HG03442 (cell line): ENCODE data around the gene EIF4E1B.

Experiments used
- ATAC-seq: cut with Tn5 transposase; IDR thresholded peaks from one replicate; pipeline ENCODE4 v1.9.1; 2021; ENCODE audit warnings: mild to moderate bottlenecking, moderate library complexity; ENCODE audit not compliant: unreplicated experiment

The EIF4E1B gene

DNA sequence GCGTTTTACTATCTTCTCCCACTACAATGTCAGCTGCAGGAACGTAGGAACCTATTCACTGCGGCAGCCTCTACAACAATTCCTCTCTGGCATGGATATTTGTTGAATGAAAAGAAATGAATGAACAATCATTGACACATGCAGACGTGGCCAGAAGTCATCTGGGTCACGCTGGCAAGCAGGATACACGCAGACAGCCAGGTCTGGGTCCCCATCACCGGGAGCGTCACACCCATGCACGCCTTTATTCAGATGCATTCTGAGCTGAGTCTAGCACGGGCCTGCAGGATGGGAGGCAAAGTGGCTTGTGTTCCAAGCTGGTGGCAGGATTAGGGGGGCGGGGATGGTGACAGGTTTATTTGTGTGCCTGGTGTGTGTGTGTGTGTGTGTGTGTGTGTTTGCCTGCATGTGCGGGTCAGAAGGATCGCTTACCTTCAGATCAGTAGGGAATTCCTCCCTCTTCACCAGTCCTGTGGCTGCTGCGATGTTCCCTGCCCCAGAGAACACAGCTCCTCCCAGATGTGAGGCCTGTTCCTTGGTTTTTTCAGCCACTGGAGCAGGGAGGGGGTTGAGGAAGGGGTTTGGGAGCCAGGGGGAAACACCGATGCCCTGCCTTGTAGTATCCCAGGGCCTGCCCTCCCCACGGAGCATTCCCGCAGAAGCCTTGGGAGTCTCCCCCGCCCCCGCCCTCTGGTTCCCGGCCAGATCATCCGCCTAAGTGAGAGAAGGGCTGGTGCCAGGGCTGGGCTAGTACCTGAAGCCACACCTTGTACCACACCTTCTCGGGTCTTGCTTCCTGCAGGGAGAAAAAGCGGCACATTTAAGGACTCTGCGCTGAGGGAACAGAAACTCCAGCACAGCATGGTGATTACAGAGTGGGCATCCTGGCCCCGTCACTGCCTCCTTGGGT lies 4.3 kb upstream of the EIF4E1B start:
- ATAC-seq = no peak

DNA sequence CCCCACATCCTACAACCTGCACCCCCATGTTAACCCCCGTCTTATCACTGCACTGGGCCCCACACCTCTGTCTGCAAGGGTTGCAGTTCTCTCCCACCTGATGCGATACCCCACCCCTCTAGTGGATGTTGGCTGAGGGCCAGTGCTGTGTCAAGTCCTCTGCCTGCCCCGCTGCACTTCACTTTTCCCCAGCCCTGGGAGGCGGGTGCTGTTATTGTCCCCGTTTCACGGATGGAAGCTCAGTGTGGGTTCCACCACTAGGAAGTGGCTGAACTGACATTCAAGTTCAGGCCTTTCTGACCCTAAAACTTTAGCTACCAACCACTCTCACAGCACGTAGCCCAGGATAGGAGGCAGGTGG lies 3.6 kb upstream of the EIF4E1B start:
- no peak for ATAC-seq

DNA sequence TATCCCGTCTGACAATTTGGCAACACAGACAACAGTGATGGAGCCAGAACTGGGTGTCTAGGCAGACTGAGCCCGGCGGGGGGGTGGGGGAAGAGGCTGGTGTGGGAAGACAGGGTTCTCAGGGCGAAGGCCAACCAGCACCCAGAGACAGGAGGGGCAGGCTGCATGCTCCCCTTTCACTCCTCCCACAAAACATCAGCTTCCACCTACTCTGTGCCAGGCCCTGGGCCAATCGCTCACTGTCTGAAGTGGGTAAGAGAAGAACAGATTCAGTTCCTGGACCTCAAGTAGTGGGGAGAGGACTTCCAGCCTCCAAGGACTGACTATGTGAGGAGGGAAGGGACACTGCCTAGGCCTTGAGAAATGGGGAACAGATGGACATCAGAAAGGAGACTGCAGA lies 2.9 kb upstream of the EIF4E1B start:
- ATAC-seq = no peak

DNA sequence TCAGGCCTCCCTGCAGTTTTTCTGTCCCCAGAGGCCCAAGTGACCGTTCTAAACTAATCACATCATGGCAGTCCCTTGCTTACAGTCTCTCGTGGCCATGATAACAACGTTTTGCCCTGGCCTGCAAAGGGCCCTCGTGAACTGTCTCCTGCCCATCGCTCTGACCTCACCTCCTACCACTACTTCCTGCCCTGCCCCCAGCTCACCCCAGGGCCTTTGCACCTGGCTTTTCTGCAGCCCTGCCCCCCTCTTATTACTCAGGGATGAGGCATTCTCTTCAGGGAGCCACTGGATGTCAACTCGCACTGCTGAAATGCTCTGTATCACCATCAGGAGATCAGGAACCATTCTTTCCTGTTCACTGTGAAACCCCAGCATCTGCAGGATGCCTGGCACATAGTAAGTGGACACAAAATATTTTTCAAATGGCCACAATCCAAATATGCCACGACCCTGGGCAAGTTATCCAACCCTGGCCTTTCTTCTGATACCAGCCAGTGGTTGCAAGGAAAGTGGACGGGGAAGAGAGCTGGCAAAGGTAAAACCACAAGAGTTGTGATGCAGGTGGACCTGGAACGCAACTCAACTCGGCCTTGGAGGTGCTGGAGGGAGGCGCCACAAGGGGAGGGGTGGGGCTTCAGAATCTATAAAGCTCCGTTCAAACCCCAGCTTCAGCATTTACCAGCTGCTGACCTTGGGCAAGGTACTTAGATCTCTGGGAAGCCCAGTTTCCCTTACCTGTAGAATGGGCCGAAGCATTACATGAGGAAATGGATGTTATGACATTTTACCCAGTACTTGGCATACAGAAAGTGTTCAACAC lies 1.9 kb upstream of the EIF4E1B start:
- no peak for ATAC-seq

DNA sequence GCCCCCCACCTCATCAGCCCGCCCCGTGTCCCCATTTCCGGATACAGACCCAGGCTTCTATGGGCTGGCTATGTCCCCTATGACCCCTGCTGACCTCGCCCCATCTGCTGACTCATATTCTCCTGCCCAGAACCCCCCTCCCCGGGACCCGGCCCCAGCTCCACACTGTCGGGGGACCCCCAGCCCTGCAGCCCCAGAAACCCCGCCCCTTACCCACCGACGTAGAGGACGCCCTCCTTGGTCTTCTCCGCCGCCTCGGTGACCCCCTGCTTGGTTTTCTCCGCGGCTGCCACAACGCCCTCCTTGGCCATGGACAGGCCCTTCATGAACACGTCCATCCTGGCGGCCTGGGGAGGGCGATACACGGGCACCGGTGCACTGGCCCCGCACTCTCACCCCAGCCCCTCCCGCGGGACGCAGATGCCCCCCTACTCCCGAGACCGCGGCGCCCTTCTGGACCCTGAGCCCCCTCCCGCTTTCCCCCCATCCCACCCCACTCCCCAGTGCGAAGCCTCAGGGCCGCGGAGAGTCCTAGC lies 1.1 kb upstream of the EIF4E1B start:
- no peak for ATAC-seq

GRCh38 chr5:176630681-176631222 lies 277 bp downstream of the EIF4E1B start:
- no peak for ATAC-seq

GRCh38 chr5:176631383-176632200 lies 1.1 kb downstream of the EIF4E1B start:
- ATAC-seq = no peak

- no peak for ATAC-seq
Observed at GRCh38 chr5:176632745-176633144, 2.3 kb downstream of the EIF4E1B start.

DNA sequence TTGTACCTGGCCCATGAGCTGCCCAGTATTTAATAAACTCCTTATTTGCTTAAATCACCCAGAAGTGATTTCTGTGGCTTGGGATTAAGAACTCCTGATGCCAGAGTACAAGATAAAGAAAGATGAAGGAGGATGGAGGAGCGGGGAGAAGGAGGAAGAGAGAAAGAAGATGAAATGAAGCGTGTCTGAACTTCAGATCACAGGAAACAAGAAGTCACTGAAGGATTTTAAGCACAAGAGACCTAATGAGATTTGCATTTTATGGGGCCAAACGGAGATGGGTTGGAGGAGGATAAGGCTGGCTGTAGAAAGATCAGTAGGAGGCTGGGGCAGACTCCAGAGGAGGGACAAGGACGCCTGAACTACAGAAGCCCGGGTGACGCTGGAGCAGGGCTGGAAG lies 3.1 kb downstream of the EIF4E1B start:
- no peak for ATAC-seq

DNA sequence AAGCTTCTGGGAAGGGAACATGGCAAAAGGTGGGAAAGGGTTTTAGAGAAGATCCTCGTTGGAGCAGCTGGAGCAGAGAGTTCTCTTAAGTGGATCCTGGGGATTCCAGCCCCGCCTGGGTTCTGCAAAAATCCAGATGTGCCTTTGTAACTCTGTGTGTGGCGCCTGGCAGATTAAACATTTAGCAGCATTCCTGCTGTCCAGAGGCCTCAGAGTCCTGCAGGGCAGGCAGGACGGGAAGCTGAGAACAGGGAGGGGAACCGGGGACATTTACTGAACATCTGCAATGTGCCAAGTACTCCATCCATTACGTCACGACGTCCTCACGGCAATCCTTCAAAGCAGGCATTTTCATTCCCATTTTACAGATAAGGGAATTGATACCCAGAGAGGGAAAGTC lies 6.0 kb downstream of the EIF4E1B start:
- no peak for ATAC-seq

- no peak for ATAC-seq
Observed at GRCh38 chr5:176637556-176637955, 7.1 kb downstream of the EIF4E1B start.

DNA sequence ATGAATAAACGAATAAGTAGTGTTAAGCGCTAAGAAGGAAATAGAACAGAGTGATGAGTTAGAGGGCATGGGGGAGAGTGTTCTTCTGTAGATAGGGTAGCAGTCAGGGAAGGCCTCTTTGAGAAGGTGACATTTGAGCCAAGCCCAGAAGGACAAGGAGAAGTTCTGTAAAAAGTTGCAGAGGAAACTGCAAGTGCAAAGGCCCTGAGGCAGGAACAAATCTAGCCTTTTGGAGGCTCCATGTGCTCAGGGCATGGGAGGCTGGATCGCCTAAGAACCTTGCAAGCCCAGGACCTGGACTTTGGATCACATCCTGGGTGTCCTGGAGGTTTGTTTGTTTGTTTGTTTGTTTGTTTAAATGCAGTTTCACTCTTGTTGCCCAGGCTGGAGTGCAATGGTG lies 8.0 kb downstream of the EIF4E1B start:
- no peak for ATAC-seq

DNA sequence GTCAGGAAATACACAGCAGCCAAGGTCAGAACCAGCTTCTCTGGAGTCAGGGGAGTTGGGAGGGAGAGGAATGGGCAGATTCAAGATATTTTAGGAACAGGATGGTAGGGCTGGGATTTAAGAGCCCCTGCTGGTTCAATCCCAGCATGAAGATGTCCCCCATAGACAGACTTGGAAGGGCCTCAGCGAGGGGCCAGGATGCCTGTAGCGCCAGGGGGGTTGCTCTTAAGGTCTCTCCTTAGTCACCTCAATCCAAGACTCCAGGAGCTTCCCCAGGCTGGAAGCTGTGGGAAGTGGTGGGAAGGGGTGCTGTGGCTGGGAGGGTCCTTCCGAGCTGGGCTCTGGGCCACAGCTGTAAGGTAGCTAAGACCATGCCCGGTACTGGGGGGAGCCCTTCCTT lies 8.7 kb downstream of the EIF4E1B start:
- ATAC-seq = no peak

GRCh38 chr5:176639981-176640380 lies 9.5 kb downstream of the EIF4E1B start:
- ATAC-seq = no peak

GRCh38 chr5:176640616-176641015 lies 10.1 kb downstream of the EIF4E1B start:
- no peak for ATAC-seq

DNA sequence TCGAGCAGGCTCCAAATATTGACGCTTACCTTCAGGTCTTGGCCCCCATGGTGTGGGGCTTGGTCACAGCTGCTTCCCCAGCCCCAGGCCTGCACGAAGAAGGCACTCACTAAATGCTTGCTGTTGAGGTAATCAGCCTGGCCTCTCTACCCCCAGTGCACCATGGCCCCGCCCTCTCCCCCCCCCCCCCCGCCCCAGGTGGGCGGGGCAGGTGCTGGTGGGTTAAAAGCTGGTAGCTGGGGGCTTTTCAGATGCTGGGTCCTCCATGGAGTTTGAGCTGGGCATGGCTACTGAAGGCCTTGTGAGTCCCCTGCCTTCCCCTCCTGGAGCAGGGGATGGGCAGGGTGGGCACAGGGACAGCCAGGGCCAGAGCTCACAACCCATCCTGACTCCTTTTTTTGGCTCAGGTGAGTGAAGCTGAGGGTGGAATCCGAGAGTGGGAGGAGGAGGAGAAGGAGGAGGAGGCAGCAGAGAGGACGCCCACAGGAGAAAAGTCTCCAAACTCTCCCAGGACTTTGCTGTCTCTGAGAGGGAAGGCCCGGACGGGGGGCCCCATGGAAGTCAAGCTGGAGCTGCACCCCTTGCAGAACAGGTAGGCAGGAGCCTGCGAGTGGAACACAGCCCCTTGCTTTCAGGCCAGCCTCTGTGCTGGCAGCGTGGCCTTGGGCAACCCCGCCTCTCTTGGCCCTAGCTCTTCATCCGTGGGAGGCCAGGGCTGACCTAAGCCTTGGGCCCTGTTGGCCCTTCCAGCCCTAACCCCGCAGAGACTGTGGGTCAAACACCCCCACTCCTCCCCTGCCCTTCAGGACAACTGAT lies 12.4 kb downstream of the EIF4E1B start:
- no peak for ATAC-seq

- no peak for ATAC-seq
Observed at GRCh38 chr5:176643491-176644219, 13.2 kb downstream of the EIF4E1B start.

DNA sequence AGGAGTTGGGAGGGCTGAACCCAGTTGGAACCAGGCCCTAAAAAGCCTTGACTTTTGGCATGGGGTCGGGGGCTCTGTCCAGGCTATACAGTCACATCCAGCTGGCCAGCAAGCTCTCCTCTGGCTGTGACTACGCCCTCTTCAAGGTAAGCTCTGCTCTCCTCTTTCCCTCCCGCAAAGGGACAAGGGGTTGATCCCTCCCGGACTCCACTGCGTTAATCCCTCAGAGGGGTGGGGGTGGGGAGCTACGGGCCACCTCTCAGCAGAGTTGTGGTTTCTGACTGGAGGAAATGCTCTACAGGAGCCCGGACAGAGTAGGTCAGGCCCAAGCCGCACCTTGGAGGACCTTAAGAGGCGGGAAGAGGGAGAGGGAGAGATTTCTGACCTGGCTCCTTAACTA lies 13.8 kb downstream of the EIF4E1B start:
- no peak for ATAC-seq
